NCI-H128 (cell line): ENCODE data around the gene SPATA32.

Experiments used
- DNase-seq: peaks from one replicate; lab custom pipeline; 2025; ENCODE audit not compliant: unreplicated experiment; lab: John Stamatoyannopoulos, UW

Gene SPATA32

GRCh38 chr17:45230410-45230786 is 31.5 kb downstream of the SPATA32 start:
- no peak for DNase-seq

GRCh38 chr17:45229681-45230409 is 32.0 kb downstream of the SPATA32 start:
- DNase-seq = no peak

GRCh38 chr17:45228763-45229539 is 32.9 kb downstream of the SPATA32 start:
- DNase-seq = no peak

GRCh38 chr17:45227926-45228762 is 33.8 kb downstream of the SPATA32 start:
- no peak for DNase-seq

GRCh38 chr17:45227101-45227925 is 34.6 kb downstream of the SPATA32 start:
- no peak for DNase-seq

GRCh38 chr17:45226576-45226975 is 35.3 kb downstream of the SPATA32 start:
- no peak for DNase-seq

GRCh38 chr17:45225964-45226530 is 35.8 kb downstream of the SPATA32 start:
- no peak for DNase-seq

- DNase-seq = no peak
These were observed 36.7 kb downstream of the SPATA32 start for GRCh38 chr17:45225051-45225700.

- no peak for DNase-seq
These were observed 37.2 kb downstream of the SPATA32 start for GRCh38 chr17:45224671-45225050.

GRCh38 chr17:45223539-45224528 is 38.1 kb downstream of the SPATA32 start:
- DNase-seq = no peak

GRCh38 chr17:45222996-45223538 is 38.8 kb downstream of the SPATA32 start:
- no peak for DNase-seq

GRCh38 chr17:45222289-45222995 is 39.5 kb downstream of the SPATA32 start:
- DNase-seq = no peak

GRCh38 chr17:45222014-45222288 is 39.9 kb downstream of the SPATA32 start:
- no peak for DNase-seq

- DNase-seq = no peak
These were observed 40.5 kb downstream of the SPATA32 start, which contains the start of gene FMNL1 for GRCh38 chr17:45221081-45222013. TSS of gene FMNL1 (plus strand) at chr17:45221885. CDS start at chr17:45222125, 240 bp downstream.

- no peak for DNase-seq
These were observed 41.8 kb downstream of the SPATA32 start for GRCh38 chr17:45220079-45220478.

GRCh38 chr17:45218895-45219661 is 42.8 kb downstream of the SPATA32 start:
- peak; percentile 63 for DNase-seq
